HCT116 (cell line): ENCODE results near the gene ACBD7. TPM values are rescaled to one million over a fixed set of nuclear protein-coding genes. Genes with fewer than 3 reads are reported as not detected.

Experiments
- ATAC-seq: fragments of 200-7000 bp; cut with Tn5 transposase; 2 replicates; pipeline ENCODE4 v1.9.1; 2020; ENCODE audit warnings: mild to moderate bottlenecking, moderate library complexity
- BruUV-seq: library from RNA; stranded (reverse); fragments of 400-500 nt; replicated peaks from 2 replicates; lab custom pipeline; 2021; lab: Mats Ljungman, UMichigan
- CTCF ChIA-PET: fragments of 300-600 bp; sonication (Branson Sonifier 250); formaldehyde crosslinking; loops from one replicate; lab custom pipeline; 2021; ENCODE audit warnings: antibody characterized with exemption; lab: Charles Lee
- POLR2A ChIA-PET: fragments of 300-600, 350-600 bp; sonication (Branson Sonifier 250); formaldehyde crosslinking; loops from one replicate; lab custom pipeline; 2021; ENCODE audit warnings: antibody characterized with exemption; lab: Charles Lee
- RAD21 ChIA-PET, 2 experiments: fragments of 300-600 bp; sonication (Branson Sonifier 250); formaldehyde crosslinking; loops; one replicate each; lab custom pipeline; 2023; ENCODE audit warnings: low total read pairs in 2 of 2; ENCODE audit not compliant: uncharacterized antibody in 2 of 2, unreplicated experiment in 2 of 2, low non-redundant PET in 1 of 2; lab: Charles Lee
- DNase-seq: peaks from one replicate; pipeline ENCODE4 v3.0.0-alpha.2; 2010; ENCODE audit warnings: low read depth, low spot score
- H2AFZ ChIP-seq: fragments of 200-600 bp; shearing (Covaris generic), sonication (generic); 2 replicates; pipeline ENCODE4 v1.6.1; 2017; ENCODE audit warnings: low read depth, mixed run types, mixed read lengths, antibody characterized with exemption, low read length; ENCODE audit not compliant: poor library complexity, severe bottlenecking
- H3K27ac ChIP-seq: 2 replicates; pipeline ENCODE4 v1.5.1; 2012; ENCODE audit warnings: low read depth, low read length
- H3K27me3 ChIP-seq: fragments of 200-600 bp; sonication (generic); 2 replicates; pipeline ENCODE4 v1.6.1; 2016; ENCODE audit warnings: mixed run types, low read length, mixed read lengths; ENCODE audit not compliant: insufficient read depth
- H3K36me3 ChIP-seq, 2 experiments: fragments of 200-500 bp in 1 of 2; fragments of 200-600 bp in 1 of 2; sonication (Bioruptor generic) in 1 of 2; sonication (generic) in 1 of 2; 2 replicates each; pipeline versions ENCODE4 v1.5.1 to v1.6.1; 2014 to 2016; ENCODE audit warnings: low read length in 2 of 2, inconsistent platforms in 1 of 2, mixed read lengths in 1 of 2, mixed run types in 1 of 2; ENCODE audit not compliant: insufficient read depth in 2 of 2, control insufficient read depth in 1 of 2
- H3K4me1 ChIP-seq, 2 experiments: fragments of 200-600 bp in 1 of 2; sonication (generic) in 1 of 2; 2 replicates each; pipeline versions ENCODE4 v1.5.1 to v1.6.1; 2012 to 2017; ENCODE audit warnings: low read length in 2 of 2, inconsistent platforms in 1 of 2, mild to moderate bottlenecking in 1 of 2, mixed read lengths in 1 of 2, mixed run types in 1 of 2, moderate library complexity in 1 of 2; ENCODE audit not compliant: insufficient read depth in 2 of 2, control insufficient read depth in 1 of 2
- H3K4me2 ChIP-seq: fragments of 200-600 bp; sonication (generic); 2 replicates; pipeline ENCODE4 v1.6.1; 2017; ENCODE audit warnings: mixed run types, low read length, mixed read lengths
- H3K4me3 ChIP-seq, 2 experiments: fragments of 200-600 bp in 1 of 2; sonication (generic) in 1 of 2; replicated peaks in 1 of 2; 2 replicates each; pipeline ENCODE4 v1.5.1; 2011 to 2016; ENCODE audit warnings: low read length in 2 of 2, control low read depth in 1 of 2, low read depth in 1 of 2, mild to moderate bottlenecking in 1 of 2, mixed read lengths in 1 of 2, mixed run types in 1 of 2
- H3K79me2 ChIP-seq: fragments of 200-600 bp; sonication (generic); 2 replicates; pipeline ENCODE4 v1.6.1; 2017; ENCODE audit warnings: mild to moderate bottlenecking, mixed run types, low read length, moderate library complexity, mixed read lengths; ENCODE audit not compliant: insufficient read depth
- H3K9ac ChIP-seq: fragments of 200-600 bp; sonication (generic); 2 replicates; pipeline ENCODE4 v1.6.1; 2016; ENCODE audit warnings: low read length, mixed read lengths
- H3K9me2 ChIP-seq: fragments of 200-600 bp; sonication (generic), shearing (Covaris generic); 2 replicates; pipeline ENCODE4 v1.6.1; 2017; ENCODE audit warnings: mixed run types, mild to moderate bottlenecking, moderate library complexity; ENCODE audit not compliant: insufficient read depth
- H3K9me3 ChIP-seq, 2 experiments: fragments of 200-500 bp in 1 of 2; fragments of 200-600 bp in 1 of 2; sonication (Bioruptor generic) in 1 of 2; sonication (generic) in 1 of 2; 2 replicates each; pipeline ENCODE4 v1.6.1; 2014 to 2017; ENCODE audit warnings: low read length in 2 of 2, mixed read lengths in 2 of 2, inconsistent platforms in 1 of 2, low read depth in 1 of 2, mild to moderate bottlenecking in 1 of 2, mixed run types in 1 of 2, moderate library complexity in 1 of 2; ENCODE audit not compliant: control insufficient read depth in 1 of 2, insufficient read depth in 1 of 2
- H4K20me1 ChIP-seq: fragments of 200-600 bp; sonication (generic), shearing (Covaris generic); 2 replicates; pipeline ENCODE4 v1.6.1; 2017; ENCODE audit warnings: mixed run types, mild to moderate bottlenecking, moderate library complexity; ENCODE audit not compliant: insufficient read depth
- CEBPB ChIP-seq: IDR thresholded peaks from 2 replicates; pipeline ENCODE4 v1.6.1; 2012; ENCODE audit warnings: low read depth
- ELF1 ChIP-seq: IDR thresholded peaks from 2 replicates; pipeline ENCODE4 v1.6.1; 2012; ENCODE audit warnings: low read depth, borderline replicate concordance
- EZH2 ChIP-seq: fragments of 200-600 bp; sonication (generic); IDR thresholded peaks from 2 replicates; pipeline ENCODE4 v1.6.1; 2017; ENCODE audit warnings: antibody characterized with exemption, mixed run types
- JUND ChIP-seq: IDR thresholded peaks from 2 replicates; pipeline ENCODE4 v1.6.1; 2012
- MAX ChIP-seq: IDR thresholded peaks from 2 replicates; pipeline ENCODE4 v1.6.1; 2012
- POLR2A ChIP-seq: IDR thresholded peaks from 2 replicates; pipeline ENCODE4 v1.7.0; 2011; ENCODE audit warnings: borderline replicate concordance; ENCODE audit not compliant: insufficient read depth, insufficient read length; ENCODE audit errors: extremely low read depth
- POLR2AphosphoS5 ChIP-seq: IDR thresholded peaks from 2 replicates; pipeline ENCODE4 v1.6.1; 2011; ENCODE audit warnings: mild to moderate bottlenecking, low read depth, low read length, moderate library complexity
- RAD21 ChIP-seq: IDR thresholded peaks from 2 replicates; pipeline ENCODE4 v1.6.1; 2012; ENCODE audit warnings: low read depth, mild to moderate bottlenecking
- SP1 ChIP-seq: IDR thresholded peaks from 2 replicates; pipeline ENCODE4 v1.6.1; 2012; ENCODE audit warnings: low read depth
- SRF ChIP-seq: IDR thresholded peaks from 2 replicates; pipeline ENCODE4 v1.6.1; 2012; ENCODE audit warnings: low read depth
- TCF7L2 ChIP-seq: IDR thresholded peaks from 2 replicates; pipeline ENCODE4 v1.7.0; 2011; ENCODE audit warnings: borderline replicate concordance, inconsistent platforms; ENCODE audit not compliant: insufficient read depth, insufficient read length; ENCODE audit errors: extremely low read depth
- YY1 ChIP-seq: IDR thresholded peaks from 2 replicates; pipeline ENCODE4 v1.6.1; 2011; ENCODE audit warnings: low read length, low read depth, moderate library complexity, mild to moderate bottlenecking; ENCODE audit not compliant: insufficient replicate concordance; ENCODE audit errors: extremely low read depth
- ZNF274 ChIP-seq: fragments of 200-500 bp; sonication (Bioruptor generic); IDR thresholded peaks from 2 replicates; pipeline ENCODE4 v1.6.1; 2014; ENCODE audit warnings: mild to moderate bottlenecking, low read depth, low read length, inconsistent platforms
- intact Hi-C: fragments of 100-400 bp; cut with micrococcal nuclease; formaldehyde crosslinking; loops from 2 replicates; pipeline ENCODE4 v1.10.0; 2022
- total RNA-seq: library from RNA; stranded (reverse); gene quantifications from one replicate; pipeline ENCODE4 v1.2.1, GENCODE V29; 2021; ENCODE audit not compliant: unreplicated experiment
- TF ChIP-seq, protein P1 (sequence below): IDR thresholded peaks from 2 replicates; pipeline ENCODE4 v1.6.1; 2012
- TF ChIP-seq, protein P2 (sequence below): IDR thresholded peaks from 2 replicates; pipeline ENCODE4 v1.6.1; 2011; ENCODE audit warnings: mild to moderate bottlenecking, low read length, moderate library complexity; ENCODE audit not compliant: insufficient replicate concordance; ENCODE audit errors: extremely low read depth
- TF ChIP-seq, protein P3 (sequence below), 3 experiments: fragments of 200-600 bp in 1 of 3; sonication (generic) in 1 of 3; IDR thresholded peaks in 2 of 3; conservative IDR thresholded peaks in 1 of 3; 2 replicates each; pipeline ENCODE4 v1.5.1; 2012 to 2017; ENCODE audit warnings: low read depth in 2 of 3, low read length in 2 of 3, antibody characterized with exemption in 1 of 3, borderline replicate concordance in 1 of 3, control low read depth in 1 of 3, mild to moderate bottlenecking in 1 of 3, mixed read lengths in 1 of 3, mixed run types in 1 of 3, moderate library complexity in 1 of 3; ENCODE audit not compliant: insufficient read depth in 1 of 3

The ACBD7 gene
- total RNA-seq, 1 experiment from 2014 or later: 3.3 TPM

DNA sequence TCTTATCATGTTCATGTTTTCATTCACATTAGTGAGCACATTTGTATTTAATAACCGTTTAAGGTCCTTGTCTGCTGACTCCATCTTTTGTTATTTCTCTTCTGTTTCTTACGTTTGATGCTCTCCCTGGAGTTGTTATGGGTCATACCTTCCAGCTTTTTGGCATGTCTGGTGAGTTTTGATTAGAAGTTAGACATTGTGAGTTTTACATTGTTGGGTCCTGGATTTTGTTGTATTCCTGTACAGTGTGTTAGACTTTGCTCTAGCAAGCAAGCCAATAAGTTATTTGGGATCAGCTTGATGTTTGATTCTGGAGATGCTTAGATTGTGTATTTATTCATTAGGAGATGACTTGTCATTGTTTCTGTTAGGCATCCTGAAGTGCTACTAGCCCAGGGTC lies 27.9 kb downstream of the ACBD7 start:
- Histone ChIP-seq H3K4me3 (no peak overlapping the region), H3K9me3 (no peaks in the 10 kb centered on the region), H2AFZ (no peak overlapping the region), H3K4me2 (no peak overlapping the region), H3K27me3 (no peaks in the 10 kb centered on the region), H3K9me2 (no peaks in the 10 kb centered on the region), H3K27ac (no peak overlapping the region), H3K9ac (no peak overlapping the region), H3K36me3 (no peaks in the 10 kb centered on the region), H3K4me1 (no peaks in the 10 kb centered on the region), H3K79me2 (no peaks in the 10 kb centered on the region), H4K20me1 (no peaks in the 10 kb centered on the region)
- no TSS peak for BruUV-seq
- RAD21 ChIA-PET: no interaction called here
- intact Hi-C loops: no loop called here
- ATAC-seq (no peak), DNase-seq (no peak)
- POLR2A ChIA-PET: no interaction called here
- CTCF ChIA-PET: no interaction called here
- no peak for TF ChIP-seq ELF1
- TF ChIP-seq EZH2: no peak
- TF ChIP-seq SRF: no peak
- no peak for TF ChIP-seq JUND
- no peak for TF ChIP-seq POLR2AphosphoS5
- TF ChIP-seq, protein P1, sequence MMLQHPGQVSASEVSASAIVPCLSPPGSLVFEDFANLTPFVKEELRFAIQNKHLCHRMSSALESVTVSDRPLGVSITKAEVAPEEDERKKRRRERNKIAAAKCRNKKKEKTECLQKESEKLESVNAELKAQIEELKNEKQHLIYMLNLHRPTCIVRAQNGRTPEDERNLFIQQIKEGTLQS: no peak
- no peak for TF ChIP-seq MAX
- no peak for TF ChIP-seq YY1
- TF ChIP-seq, protein P2, sequence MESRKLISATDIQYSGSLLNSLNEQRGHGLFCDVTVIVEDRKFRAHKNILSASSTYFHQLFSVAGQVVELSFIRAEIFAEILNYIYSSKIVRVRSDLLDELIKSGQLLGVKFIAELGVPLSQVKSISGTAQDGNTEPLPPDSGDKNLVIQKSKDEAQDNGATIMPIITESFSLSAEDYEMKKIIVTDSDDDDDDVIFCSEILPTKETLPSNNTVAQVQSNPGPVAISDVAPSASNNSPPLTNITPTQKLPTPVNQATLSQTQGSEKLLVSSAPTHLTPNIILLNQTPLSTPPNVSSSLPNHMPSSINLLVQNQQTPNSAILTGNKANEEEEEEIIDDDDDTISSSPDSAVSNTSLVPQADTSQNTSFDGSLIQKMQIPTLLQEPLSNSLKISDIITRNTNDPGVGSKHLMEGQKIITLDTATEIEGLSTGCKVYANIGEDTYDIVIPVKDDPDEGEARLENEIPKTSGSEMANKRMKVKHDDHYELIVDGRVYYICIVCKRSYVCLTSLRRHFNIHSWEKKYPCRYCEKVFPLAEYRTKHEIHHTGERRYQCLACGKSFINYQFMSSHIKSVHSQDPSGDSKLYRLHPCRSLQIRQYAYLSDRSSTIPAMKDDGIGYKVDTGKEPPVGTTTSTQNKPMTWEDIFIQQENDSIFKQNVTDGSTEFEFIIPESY: no peak
- no peak for TF ChIP-seq POLR2A
- TF ChIP-seq, protein P3, sequence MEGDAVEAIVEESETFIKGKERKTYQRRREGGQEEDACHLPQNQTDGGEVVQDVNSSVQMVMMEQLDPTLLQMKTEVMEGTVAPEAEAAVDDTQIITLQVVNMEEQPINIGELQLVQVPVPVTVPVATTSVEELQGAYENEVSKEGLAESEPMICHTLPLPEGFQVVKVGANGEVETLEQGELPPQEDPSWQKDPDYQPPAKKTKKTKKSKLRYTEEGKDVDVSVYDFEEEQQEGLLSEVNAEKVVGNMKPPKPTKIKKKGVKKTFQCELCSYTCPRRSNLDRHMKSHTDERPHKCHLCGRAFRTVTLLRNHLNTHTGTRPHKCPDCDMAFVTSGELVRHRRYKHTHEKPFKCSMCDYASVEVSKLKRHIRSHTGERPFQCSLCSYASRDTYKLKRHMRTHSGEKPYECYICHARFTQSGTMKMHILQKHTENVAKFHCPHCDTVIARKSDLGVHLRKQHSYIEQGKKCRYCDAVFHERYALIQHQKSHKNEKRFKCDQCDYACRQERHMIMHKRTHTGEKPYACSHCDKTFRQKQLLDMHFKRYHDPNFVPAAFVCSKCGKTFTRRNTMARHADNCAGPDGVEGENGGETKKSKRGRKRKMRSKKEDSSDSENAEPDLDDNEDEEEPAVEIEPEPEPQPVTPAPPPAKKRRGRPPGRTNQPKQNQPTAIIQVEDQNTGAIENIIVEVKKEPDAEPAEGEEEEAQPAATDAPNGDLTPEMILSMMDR (IDR thresholded peaks at IDR 0.05 in 2 of 3, conservative IDR thresholded peaks at IDR 0.05 in 1 of 3; ENCODE audit: borderline replicate concordance in 1 of 3, insufficient read depth in 1 of 3, low read depth in 2 of 3, low read length in 2 of 3): no peak
- no peak for TF ChIP-seq CEBPB
- no peak for TF ChIP-seq SP1
- no peak for TF ChIP-seq RAD21
- no peak for TF ChIP-seq TCF7L2
- TF ChIP-seq ZNF274: no peak
